NCI-H524 treated with DMSO at 0.1 percent for 48 hours (cell line): ENCODE measurements around the gene SPATA9.
"Not testable (repeated sequence)": the region's sequence is repeated elsewhere in the genome, so short reads cannot be mapped to it uniquely, and the experiment has no call there.

ENCODE experiments used
- DNase-seq: peaks from one replicate; lab custom pipeline; 2025; lab: John Stamatoyannopoulos, UW

SPATA9 gene

DNA sequence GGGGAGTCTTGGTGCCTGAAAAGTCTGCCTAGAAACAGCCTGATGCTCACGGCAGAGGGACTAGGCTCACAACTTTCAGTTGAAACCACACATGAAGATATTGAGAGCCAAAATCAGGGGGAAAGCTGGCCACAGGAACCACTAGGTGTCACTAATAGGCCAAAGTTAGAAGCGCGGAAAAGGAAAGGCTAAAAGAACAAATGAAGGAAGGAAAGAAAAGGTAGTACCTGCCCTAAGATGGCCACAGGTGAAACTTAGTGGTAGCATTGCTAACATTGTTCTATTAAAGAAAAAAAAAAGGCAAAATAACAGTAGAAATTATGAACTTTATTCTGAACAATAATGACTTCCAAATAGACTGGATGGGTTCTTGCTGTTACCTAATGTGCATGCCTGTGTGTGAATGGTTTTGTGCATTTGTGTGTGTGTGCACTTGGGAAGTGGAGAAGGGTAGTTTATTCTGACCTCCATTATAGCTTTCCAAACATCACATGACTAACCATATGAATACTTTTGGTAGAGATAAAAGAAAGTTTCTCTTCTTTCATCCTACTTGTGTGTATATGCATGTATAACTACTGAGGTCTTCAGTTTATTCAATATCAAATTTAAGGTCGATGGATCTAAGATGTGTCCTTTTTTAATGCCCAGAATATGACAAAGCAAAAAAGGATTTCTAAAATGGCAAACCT lies 38.3 kb downstream of the SPATA9 start:
- no peak for DNase-seq

DNA sequence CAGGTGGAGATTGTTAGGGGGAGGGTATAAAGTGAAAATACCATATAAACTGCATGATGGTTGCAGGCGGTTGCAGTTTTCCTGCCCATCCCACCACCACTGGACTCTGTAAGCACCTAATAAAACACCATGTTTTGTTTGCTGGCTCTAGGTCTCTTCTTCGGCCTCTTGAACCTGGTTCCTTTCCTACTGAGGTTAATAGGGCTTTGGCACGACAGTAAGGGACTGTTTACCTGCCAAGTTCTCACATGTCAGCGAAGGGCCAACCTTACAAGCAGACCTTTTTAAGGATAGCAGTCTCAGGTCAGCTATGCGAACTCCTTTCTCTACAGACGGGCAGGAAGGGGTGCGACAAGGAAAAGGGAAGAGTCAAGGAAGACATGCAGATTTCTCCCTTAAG lies 39.6 kb downstream of the SPATA9 start:
- no peak for DNase-seq

DNA sequence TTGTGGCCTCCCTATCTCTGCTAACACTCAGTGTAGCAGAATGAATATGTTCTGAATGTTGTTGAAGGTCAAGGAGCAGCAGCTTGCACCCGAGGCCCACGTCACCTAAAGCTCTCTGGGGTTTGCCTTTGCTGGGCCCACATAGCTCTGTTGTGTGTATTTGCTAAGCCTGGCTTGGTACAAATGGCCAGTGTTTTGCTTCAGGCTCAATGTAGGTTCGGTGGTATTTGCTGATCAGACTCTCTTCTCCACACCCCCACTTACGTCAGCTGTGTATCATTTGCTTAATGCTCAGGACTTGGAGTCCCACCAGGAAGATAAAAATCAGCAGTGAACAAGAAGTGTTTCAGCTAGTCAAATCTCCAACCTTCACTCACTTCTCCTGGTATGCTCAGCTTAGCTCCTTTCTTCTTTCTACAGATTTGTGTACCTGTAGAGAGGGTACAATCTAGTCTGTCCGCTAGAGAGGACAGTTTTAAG lies 41.0 kb downstream of the SPATA9 start:
- no peak for DNase-seq

DNA sequence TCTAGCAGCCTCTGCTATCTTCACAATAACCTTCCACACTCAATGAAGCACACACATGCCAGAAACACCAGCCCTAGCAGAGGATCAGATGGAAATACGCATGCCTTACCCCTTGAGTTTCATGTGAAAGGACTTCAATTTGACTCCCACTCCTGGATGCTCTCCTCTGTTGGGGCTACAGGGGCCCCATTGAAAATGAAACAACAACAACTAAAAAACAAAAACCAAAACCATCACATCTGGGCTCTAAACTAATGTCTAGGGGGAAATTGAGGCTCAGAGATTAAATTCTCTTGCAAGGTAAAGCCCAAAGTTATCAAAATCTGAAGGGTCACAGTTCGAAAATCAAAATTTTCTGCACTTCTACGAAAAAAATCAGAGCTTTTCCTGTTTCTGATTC lies 44.2 kb downstream of the SPATA9 start:
- DNase-seq = no peak

DNA sequence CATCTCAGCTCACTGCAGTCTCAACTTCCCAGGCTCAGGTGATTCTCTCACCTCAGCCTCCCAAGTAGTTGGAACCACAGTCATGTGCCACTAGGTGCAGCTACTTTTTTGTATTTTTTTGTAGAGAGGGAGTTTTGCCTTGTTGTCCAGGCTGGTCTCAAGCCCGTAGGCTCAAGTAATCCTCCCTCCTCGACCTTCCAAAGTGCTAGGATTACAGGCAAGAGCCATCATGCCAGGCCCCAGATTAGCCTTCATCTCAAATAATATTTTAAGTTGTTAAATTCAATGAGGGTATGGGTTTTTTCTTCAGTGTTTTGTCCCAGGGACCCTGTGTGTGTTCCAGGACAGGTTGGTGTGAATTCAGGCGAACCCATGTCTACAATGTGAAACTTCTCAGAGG lies 48.7 kb downstream of the SPATA9 start:
- DNase-seq = no peak

DNA sequence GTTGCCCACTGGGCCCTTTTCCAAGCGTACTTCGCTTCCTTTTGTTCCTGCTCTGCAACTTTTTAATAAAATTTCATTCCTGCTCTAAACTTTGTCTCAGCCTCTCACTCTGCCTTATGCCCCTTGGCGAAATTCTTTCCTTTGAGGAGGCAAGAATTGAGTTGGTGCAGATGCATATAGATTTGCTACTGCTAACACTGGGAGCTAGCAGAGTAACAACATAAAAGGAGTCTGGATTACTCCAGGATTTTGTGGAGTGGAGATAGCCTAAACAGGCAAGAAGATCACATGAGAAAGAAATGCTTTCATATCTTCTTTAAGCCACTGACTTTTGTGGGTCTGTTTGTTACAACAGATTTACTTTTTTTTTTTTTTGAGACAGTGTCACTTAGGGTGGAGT lies 49.1 kb downstream of the SPATA9 start:
- DNase-seq = no peak

DNA sequence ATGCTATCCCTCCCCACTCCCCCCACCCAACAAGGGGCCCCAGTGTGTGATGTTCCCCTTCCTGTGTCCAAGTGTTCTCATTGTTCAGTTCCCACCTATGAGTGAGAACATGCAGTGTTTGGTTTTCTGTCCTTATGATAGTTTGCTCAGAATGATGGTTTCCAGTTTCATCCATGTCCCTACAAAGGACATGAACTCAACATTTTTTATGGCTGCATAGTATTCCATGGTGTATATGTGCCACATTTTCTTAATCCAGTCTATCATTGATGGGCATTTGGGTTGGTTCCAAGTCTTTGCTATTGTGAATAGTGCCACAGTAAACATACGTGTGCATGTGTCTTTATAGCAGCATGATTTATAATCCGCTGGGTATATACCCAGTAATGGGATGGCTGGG lies 49.8 kb downstream of the SPATA9 start:
- DNase-seq = not testable (repeated sequence)

DNA sequence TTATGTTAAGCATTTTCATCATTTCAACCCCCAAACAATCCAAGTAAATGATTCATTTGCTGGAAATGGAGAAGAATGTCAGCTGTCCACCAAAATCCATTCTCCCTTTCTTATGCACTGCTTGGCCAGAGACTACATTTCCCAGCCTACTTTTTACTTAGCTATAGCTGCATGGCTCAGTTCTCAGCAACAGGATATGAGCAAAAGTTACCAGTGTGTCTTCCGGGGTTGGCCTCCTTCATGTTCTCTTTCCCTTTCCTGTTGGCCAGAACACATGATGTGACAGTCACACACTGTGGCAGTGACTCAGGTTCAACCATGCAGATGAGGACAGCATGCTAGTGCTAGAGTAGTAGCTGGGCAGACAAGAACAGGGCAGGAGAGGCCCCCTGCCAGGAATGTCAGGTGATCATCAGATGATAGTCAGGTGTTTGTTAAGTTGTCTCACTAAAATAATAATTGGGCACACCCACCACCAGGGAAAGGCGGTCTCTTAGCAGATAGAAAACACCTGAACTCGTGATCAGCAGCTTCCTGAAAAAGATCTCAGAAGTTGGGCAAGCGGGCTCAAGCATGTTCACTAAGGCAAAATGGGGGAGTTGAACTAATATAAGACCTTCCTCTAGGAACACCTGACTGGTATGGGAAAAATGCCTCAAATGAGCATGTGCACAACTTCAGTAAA lies 50.7 kb downstream of the SPATA9 start:
- DNase-seq = no peak

- DNase-seq = no peak
Observed at GRCh38 chr5:95631255-95631958, 51.4 kb downstream of the SPATA9 start.

DNA sequence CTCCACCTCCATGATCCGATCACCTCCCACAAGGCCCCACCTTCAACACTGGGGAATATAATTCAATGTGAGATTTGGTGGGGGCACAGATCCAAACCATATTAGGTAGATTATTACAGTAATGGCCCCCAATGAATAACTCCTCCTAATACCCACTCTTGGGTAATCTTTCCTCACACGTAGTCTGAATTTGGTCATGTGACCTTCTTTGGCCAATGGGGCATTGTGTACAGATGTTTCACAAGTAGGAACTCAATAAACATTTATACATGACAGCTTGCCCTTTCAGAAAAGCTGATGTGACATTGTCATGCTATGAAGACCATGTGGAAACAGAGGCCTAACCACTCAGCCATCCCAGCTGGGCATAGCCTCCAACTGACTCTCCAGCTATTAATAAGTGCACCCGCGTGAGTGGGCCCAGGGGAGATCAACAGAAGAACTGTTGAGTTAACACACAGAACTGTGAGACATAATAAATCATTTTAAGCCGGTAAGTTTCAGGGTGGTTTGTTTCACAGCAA lies 52.3 kb downstream of the SPATA9 start:
- no peak for DNase-seq

DNA sequence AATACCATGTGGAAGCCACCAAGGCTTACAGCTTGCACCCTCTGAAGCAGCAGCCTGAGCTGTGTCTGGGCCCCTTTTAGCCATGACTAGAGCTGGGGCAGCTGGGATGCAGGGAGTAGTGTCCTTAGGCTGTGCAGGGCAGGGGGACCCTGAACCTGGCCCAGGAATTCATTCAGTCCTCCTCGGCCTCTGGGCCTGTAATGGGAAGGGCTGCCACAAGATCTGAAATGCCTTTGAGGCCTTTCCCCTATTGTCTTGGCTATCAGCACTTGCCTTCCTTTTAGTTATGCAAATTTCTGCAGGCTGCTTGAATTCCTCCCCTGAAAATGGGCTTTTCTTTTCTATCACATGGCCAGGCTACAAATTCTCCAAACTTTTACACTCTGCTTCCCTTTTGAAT lies 53.9 kb downstream of the SPATA9 start:
- DNase-seq = no peak

DNA sequence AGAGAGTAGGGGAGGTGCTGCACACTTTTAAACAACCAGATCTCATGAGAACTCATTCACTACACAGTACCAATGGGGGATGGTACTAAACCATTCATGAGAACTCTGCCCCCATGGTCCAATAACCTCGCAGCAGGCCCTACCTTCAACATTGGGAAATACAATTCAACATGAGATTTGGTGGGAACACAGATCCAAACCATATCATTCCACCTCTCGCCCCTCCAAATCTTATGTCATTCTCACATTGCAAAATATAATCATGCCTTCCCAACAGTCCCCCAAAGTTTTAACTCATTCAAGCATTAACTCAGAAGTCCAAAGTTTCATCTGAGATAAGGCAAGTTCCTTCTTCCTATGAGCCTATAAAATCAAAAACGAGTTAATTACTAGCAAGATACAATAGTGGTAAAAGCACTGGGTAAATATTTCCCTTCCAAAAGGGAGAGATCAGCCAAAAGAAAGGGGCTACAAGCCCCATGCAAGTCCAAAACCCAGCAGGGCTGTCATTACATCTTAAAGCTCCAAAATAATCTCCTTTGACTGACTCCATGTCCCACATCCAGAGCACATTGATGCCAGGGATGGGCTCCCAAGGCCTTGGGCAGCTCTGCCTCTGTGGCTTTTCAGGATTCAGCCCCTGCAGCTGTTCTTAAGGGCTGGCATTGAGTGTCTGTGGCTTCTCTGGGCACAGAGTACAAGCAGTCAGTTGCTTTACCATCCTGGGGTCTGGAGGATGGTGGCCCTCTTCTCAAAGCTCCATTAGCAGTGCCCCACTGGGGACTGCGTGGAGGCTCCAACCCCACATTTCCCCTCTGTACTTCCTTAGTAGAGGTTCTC lies 54.6 kb downstream of the SPATA9 start:
- no peak for DNase-seq

- DNase-seq = no peak
Observed at GRCh38 chr5:95626701-95627100, 56.1 kb downstream of the SPATA9 start.

- DNase-seq = no peak
Observed at GRCh38 chr5:95624368-95624767, 58.4 kb downstream of the SPATA9 start.

- no peak for DNase-seq
Observed at GRCh38 chr5:95623706-95624105, 59.1 kb downstream of the SPATA9 start.

DNA sequence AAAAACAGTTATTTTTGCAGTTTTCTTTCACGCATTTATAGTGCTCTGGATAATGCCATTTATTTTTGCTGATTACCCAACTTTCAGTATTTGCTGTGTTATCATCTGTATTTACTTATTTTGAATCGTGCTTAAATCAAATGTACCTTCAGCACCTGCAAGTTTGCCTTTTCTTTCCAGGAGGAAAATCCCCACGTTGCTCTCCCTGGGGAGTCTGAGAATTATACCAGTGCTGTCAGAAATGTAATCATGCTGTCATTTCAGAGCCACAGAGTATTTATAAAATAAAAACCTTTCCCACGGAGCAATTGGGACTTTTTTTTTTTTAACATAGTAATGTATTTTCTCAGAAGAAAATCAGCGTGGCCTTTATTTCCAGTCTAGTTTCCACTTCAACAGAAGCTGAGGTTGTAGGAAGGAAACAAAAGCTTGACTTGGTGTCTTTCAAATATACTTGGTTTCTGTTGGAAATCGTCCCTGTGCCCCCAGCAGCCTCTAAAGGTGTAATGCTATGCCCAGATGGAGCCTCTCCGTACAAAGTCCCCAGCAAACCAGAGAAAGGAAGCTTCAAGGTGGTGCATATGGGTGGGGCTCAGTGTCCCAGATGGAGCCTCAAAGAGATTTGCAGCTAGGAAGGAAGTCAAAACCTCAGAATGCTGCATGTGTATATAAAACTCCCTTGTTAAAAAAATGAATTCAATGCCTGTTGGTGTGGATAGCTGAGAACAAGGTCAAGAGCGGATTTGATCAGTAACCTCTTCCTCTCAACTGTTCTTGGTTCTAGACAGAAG lies 60.8 kb downstream of the SPATA9 start:
- no peak for DNase-seq

DNA sequence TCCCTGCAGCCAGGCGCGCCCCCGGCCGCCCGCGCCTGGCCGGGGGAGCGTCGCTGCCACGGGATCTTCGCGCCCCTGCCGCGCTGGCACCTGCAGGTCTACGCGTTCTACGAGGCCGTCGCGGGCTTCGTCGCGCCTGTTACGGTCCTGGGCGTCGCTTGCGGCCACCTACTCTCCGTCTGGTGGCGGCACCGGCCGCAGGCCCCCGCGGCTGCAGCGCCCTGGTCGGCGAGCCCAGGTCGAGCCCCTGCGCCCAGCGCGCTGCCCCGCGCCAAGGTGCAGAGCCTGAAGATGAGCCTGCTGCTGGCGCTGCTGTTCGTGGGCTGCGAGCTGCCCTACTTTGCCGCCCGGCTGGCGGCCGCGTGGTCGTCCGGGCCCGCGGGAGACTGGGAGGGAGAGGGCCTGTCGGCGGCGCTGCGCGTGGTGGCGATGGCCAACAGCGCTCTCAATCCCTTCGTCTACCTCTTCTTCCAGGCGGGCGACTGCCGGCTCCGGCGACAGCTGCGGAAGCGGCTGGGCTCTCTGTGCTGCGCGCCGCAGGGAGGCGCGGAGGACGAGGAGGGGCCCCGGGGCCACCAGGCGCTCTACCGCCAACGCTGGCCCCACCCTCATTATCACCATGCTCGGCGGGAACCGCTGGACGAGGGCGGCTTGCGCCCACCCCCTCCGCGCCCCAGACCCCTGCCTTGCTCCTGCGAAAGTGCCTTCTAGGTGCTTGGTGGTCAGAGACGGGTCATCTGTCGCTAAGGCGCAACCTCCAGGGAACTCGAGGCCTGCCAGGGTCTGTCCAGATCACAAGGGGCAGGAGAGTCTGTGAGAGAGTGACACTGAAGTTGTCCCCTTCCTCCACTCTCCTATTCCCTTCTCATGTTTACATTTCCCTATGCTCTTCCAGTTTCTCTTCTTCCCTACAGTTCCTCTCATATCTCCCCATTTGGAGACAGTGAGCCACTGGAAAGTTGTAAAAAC lies 61.6 kb downstream of the SPATA9 start:
- DNase-seq = no peak

DNA sequence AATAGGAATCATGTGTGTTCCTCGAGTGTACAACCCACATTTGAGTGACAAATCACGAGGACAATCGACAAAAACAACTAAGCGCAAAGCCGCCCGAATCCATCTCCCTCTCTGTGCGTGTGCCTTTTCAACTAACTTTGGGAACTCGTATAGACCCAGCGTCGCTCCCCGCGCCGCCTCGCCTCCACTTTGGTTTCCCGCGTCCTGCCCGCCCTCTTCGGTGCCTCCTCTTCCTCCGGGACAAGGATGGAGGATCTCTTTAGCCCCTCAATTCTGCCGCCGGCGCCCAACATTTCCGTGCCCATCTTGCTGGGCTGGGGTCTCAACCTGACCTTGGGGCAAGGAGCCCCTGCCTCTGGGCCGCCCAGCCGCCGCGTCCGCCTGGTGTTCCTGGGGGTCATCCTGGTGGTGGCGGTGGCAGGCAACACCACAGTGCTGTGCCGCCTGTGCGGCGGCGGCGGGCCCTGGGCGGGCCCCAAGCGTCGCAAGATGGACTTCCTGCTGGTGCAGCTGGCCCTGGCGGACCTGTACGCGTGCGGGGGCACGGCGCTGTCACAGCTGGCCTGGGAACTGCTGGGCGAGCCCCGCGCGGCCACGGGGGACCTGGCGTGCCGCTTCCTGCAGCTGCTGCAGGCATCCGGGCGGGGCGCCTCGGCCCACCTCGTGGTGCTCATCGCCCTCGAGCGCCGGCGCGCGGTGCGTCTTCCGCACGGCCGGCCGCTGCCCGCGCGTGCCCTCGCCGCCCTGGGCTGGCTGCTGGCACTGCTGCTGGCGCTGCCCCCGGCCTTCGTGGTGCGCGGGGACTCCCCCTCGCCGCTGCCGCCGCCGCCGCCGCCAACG lies 62.5 kb downstream of the SPATA9 start, which contains the start of gene GPR150:
Gene GPR150 (plus strand): TSS at position 58 of the 840 bp plus-strand sequence. CDS start 189 bp downstream, at position 247.
- no peak for DNase-seq

DNA sequence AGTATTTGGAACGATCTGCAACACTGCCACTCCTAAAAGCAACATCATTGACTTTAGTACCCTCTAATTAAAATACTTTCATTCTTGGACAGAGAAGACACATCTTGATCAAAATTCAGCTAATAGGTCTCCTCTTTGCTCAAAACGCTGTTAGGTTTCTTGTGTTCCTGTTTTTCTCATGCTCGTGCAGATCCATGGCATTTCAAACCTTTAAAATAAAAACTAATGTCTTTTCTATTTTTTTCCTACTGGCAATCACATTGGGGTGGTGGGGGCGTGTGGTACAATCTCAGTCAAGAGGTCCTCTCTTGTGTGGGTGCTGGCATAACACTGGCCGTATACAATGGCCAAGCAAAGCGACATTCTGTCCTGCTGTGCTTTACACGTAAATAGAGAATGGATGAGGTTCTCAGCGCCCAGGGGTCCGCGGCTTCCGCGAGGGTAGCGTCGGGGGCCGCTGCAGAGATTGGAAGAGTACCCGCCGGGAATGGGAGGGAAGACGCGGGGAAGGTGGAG lies 63.2 kb downstream of the SPATA9 start:
- DNase-seq = no peak
